B cell (primary cell): ENCODE measurements around the gene NOTCH1. TPM values are rescaled to one million over a fixed set of nuclear protein-coding genes. Genes with fewer than 3 reads are reported as not detected.

Source experiments
- ATAC-seq: fragments of 200-7000 bp; cut with Tn5 transposase; one replicate; pipeline ENCODE4 v1.10.0; 2021; ENCODE audit warnings: low read depth, mild to moderate bottlenecking, moderate number of reproducible peaks, moderate library complexity
- CTCF ChIA-PET: fragments of 350-600 bp; sonication (Branson Sonifier 250); formaldehyde crosslinking; loops from one replicate; lab custom pipeline; 2021; ENCODE audit warnings: antibody characterized with exemption, inconsistent platforms; lab: Charles Lee
- POLR2A ChIA-PET: fragments of 350-600 bp; sonication (Branson Sonifier 250); formaldehyde crosslinking; loops from one replicate; lab custom pipeline; 2021; ENCODE audit warnings: antibody characterized with exemption; lab: Charles Lee
- DNase-seq: peaks from one replicate; pipeline ENCODE4 v3.0.0; 2013
- H2AFZ ChIP-seq: 2 replicates; pipeline ENCODE4 v1.6.1; 2012; ENCODE audit warnings: mild to moderate bottlenecking, low read depth, low read length; ENCODE audit not compliant: insufficient read depth, poor library complexity, severe bottlenecking
- H3K27ac ChIP-seq, 2 donors: 1 replicate in 1 of 2; 2 replicates in 1 of 2; pipeline ENCODE4 v1.5.1; 2012 to 2013; ENCODE audit warnings: low read length in 2 of 2, mild to moderate bottlenecking in 2 of 2, moderate library complexity in 1 of 2
- H3K27me3 ChIP-seq, 4 experiments: fragments of 200-600 bp in 1 of 4; sonication (generic) in 1 of 4; replicated peaks in 1 of 4; 1 replicate in 2 of 4; 2 replicates in 2 of 4; pipeline versions ENCODE4 v1.6.1 to v1.7.0; 2013 to 2016; ENCODE audit warnings: low read length in 3 of 4, mild to moderate bottlenecking in 2 of 4, mixed read lengths in 1 of 4, moderate library complexity in 1 of 4; ENCODE audit not compliant: insufficient read depth in 4 of 4, control insufficient read depth in 3 of 4; ENCODE audit errors: control extremely low read depth in 1 of 4
- H3K36me3 ChIP-seq, 2 experiments: replicated peaks in 1 of 2; 1 replicate in 1 of 2; 2 replicates in 1 of 2; pipeline versions ENCODE4 v1.6.1 to v1.7.1; 2013; ENCODE audit warnings: low read length in 1 of 2; ENCODE audit not compliant: insufficient read depth in 2 of 2, control insufficient read depth in 1 of 2; ENCODE audit errors: control extremely low read depth in 1 of 2, extremely low read depth in 1 of 2
- H3K4me1 ChIP-seq, 2 donors: fragments of 200-600 bp in 1 of 2; sonication (generic) in 1 of 2; 1 replicate in 1 of 2; 2 replicates in 1 of 2; pipeline versions ENCODE4 v1.5.1 to v1.6.1; 2013 to 2017; ENCODE audit warnings: low read length in 2 of 2; ENCODE audit not compliant: control insufficient read depth in 2 of 2, insufficient read depth in 2 of 2
- H3K4me2 ChIP-seq: replicated peaks from 2 replicates; pipeline ENCODE3; 2012; ENCODE audit warnings: mild to moderate bottlenecking, low read depth, low read length; ENCODE audit not compliant: poor library complexity, severe bottlenecking
- H3K4me3 ChIP-seq, 5 experiments: fragments of 200-600 bp in 1 of 5; sonication (generic) in 1 of 5; 1 replicate in 3 of 5; 2 replicates in 2 of 5; pipeline versions ENCODE4 v1.5.1 to v1.7.0; 2011 to 2016; ENCODE audit warnings: low read length in 4 of 5, mild to moderate bottlenecking in 4 of 5, low read depth in 2 of 5, control low read depth in 1 of 5, moderate library complexity in 1 of 5; ENCODE audit not compliant: insufficient read depth in 1 of 5; ENCODE audit errors: control extremely low read depth in 1 of 5, extremely low read depth in 1 of 5
- H3K79me2 ChIP-seq: fragments of 200-600 bp; sonication (generic); one replicate; pipeline ENCODE4 v1.6.0; 2016; ENCODE audit warnings: low read length; ENCODE audit not compliant: control insufficient read depth, insufficient read depth
- H3K9ac ChIP-seq: fragments of 200-600 bp; sonication (generic); 2 replicates; pipeline ENCODE4 v1.6.1; 2017; ENCODE audit warnings: mild to moderate bottlenecking, low read length, moderate library complexity
- H3K9me3 ChIP-seq, 3 donors: one replicate each; pipeline versions ENCODE4 v1.6.1 to v1.7.1; 2013; ENCODE audit warnings: low read length in 2 of 3; ENCODE audit not compliant: control insufficient read depth in 2 of 3, insufficient read depth in 1 of 3; ENCODE audit errors: control extremely low read depth in 1 of 3
- H4K20me1 ChIP-seq: 2 replicates; pipeline ENCODE4 v1.6.0; 2012; ENCODE audit warnings: mild to moderate bottlenecking, low read length; ENCODE audit not compliant: insufficient read depth, control insufficient read depth, poor library complexity, severe bottlenecking
- H3K27ac Mint-ChIP-seq: one replicate; pipeline ENCODE4 v1.8.0; 2021; ENCODE audit warnings: mixed read lengths
- H3K27me3 Mint-ChIP-seq: one replicate; pipeline ENCODE4 v1.8.0; 2021; ENCODE audit warnings: mixed read lengths
- H3K4me1 Mint-ChIP-seq: one replicate; pipeline ENCODE4 v1.8.0; 2021; ENCODE audit warnings: mixed read lengths
- H3K4me3 Mint-ChIP-seq: one replicate; pipeline ENCODE4 v1.8.0; 2021; ENCODE audit warnings: mixed read lengths
- H3K9me3 Mint-ChIP-seq: one replicate; pipeline ENCODE4 v1.8.0; 2022; ENCODE audit warnings: mixed read lengths; ENCODE audit not compliant: insufficient read depth
- CTCF ChIP-seq: fragments of 200-600 bp; IDR thresholded peaks from one replicate; pipeline ENCODE4 v1.8.0; 2022; ENCODE audit warnings: antibody characterized with exemption, mild to moderate bottlenecking
- EZH2 ChIP-seq: IDR thresholded peaks from 2 replicates; pipeline ENCODE4 v1.6.1; 2012; ENCODE audit warnings: borderline replicate concordance, low read depth, mild to moderate bottlenecking, moderate library complexity, low read length; ENCODE audit not compliant: insufficient read depth, poor library complexity, severe bottlenecking
- WGBS: methylation state at CpG from one replicate; pipeline ENCODE4 v1.1.5; 2013; ENCODE audit warnings: missing lambda C conversion rate; ENCODE audit not compliant: insufficient coverage; 5-methylcytosine and 5-hydroxymethylcytosine counted together
- intact Hi-C: fragments of 100-400 bp; cut with micrococcal nuclease; formaldehyde crosslinking; loops from one replicate; pipeline ENCODE4 v1.10.0; 2022
- polyA plus RNA-seq: library from polyadenylated mRNA; depleted of rRNA; stranded (reverse); fragments of >200 nt; gene quantifications from 2 replicates; pipeline ENCODE4 v1.2.3, GENCODE V29; 2012
- total RNA-seq, 2 donors: library from RNA; stranded (reverse); fragments of 120-200 nt in 1 of 2; gene quantifications; 1 replicate in 1 of 2; 2 replicates in 1 of 2; pipeline versions ENCODE4 v1.2.3 to v1.2.4, GENCODE V29; 2013 to 2022

The NOTCH1 gene
- total and polyA plus RNA-seq, 2 donors (not counting 1 experiment from before 2014, with no cell fraction given) = 16.6 to 38.5 TPM

GRCh38 chr9:136486131-136486530, 59.7 kb downstream of the NOTCH1 start:
- H3K4me2 ChIP-seq = no peak overlapping the region
- H3K4me1 ChIP-seq = peaks cover 25 to 32% of the 10 kb centered on the region in 2 donors
- DNase-seq (no peak), ATAC-seq (no peak)
- H3K9me3 ChIP-seq = no peaks in the 10 kb centered on the region
- H4K20me1 ChIP-seq = peaks cover 28% of the 10 kb centered on the region
- H3K79me2 ChIP-seq = peaks cover 14% of the 10 kb centered on the region
- ChIA-PET POLR2A (no interaction called here), CTCF (interaction anchor here (0.9 to 9.0 kb wide), 13 partner anchors 14 to 255 kb away, joined by 3 to 153 read pairs (median 5); no protein-coding TSS in a partner anchor)
- peaks cover 0 to 10% (median 2%) of the 10 kb centered on the region in 4 experiments for H3K27me3 ChIP-seq
- no peak overlapping the region for H2AFZ ChIP-seq
- no peak overlapping the region for H3K4me3 ChIP-seq
- Mint-ChIP-seq H3K4me1 (peaks cover 22% of the 10 kb centered on the region), H3K9me3 (no peaks in the 10 kb centered on the region), H3K4me3 (no peak overlapping the region), H3K27ac (no peak overlapping the region), H3K27me3 (no peaks in the 10 kb centered on the region)
- intact Hi-C loops = no loop called here
- H3K9ac ChIP-seq = no peak overlapping the region
- H3K36me3 ChIP-seq = no peaks in the 10 kb centered on the region
- H3K27ac ChIP-seq = no peak overlapping the region
- 93% methylated on average over 6 of the region's 7 CpGs for WGBS
- TF ChIP-seq EZH2 (no peak), CTCF (no peak)
